ENCODE data around the gene NOL3.
"Not testable (repeated sequence)": the region's sequence is repeated elsewhere in the genome, so short reads cannot be mapped to it uniquely, and the experiment has no call there.

Gene NOL3

GRCh38 chr16:67170168-67170948 lies at the start of gene NOL3:
Gene NOL3 (plus strand): TSS chr16:67170538.
- peak; percentile 83 for DNase-seq

GRCh38 chr16:67122799-67123198 lies 47.5 kb upstream of the NOL3 start:
- DNase-seq = not testable (repeated sequence)

- no peak for DNase-seq
Measured at GRCh38 chr16:67128417-67128816, 41.9 kb upstream of the NOL3 start.

GRCh38 chr16:67128887-67129286 lies 41.5 kb upstream of the NOL3 start:
- DNase-seq = no peak

GRCh38 chr16:67129422-67129821 lies 40.9 kb upstream of the NOL3 start:
- DNase-seq = no peak

GRCh38 chr16:67137605-67138004 lies 32.7 kb upstream of the NOL3 start:
- no peak for DNase-seq

GRCh38 chr16:67141391-67141790 lies 28.9 kb upstream of the NOL3 start:
- no peak for DNase-seq

DNA sequence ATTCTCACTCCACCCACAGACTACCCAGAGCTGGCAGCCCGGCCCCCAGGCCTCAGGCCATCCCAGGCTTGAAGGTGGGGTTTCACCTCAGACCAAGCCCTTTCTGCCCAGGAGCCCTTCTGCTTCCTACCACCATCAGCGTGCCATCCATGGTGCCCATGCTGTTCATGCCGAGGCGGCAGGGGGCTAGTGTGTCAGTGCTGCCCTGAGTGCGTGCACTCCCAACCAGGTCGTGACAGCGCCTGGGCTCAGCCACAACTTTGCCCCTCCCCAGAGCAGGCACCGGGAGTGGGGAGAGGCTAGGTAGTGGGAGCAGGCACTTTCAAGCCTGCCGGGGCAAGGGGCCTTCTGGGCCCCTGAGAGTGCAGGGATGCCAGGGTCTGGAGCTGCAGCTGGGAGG lies 28.0 kb upstream of the NOL3 start:
- no peak for DNase-seq

GRCh38 chr16:67144943-67145342 lies 25.4 kb upstream of the NOL3 start:
- no peak for DNase-seq

GRCh38 chr16:67145746-67146145 lies 24.6 kb upstream of the NOL3 start:
- DNase-seq = no peak

GRCh38 chr16:67146523-67147357 lies 23.6 kb upstream of the NOL3 start:
- peak; percentile 23 for DNase-seq

DNA sequence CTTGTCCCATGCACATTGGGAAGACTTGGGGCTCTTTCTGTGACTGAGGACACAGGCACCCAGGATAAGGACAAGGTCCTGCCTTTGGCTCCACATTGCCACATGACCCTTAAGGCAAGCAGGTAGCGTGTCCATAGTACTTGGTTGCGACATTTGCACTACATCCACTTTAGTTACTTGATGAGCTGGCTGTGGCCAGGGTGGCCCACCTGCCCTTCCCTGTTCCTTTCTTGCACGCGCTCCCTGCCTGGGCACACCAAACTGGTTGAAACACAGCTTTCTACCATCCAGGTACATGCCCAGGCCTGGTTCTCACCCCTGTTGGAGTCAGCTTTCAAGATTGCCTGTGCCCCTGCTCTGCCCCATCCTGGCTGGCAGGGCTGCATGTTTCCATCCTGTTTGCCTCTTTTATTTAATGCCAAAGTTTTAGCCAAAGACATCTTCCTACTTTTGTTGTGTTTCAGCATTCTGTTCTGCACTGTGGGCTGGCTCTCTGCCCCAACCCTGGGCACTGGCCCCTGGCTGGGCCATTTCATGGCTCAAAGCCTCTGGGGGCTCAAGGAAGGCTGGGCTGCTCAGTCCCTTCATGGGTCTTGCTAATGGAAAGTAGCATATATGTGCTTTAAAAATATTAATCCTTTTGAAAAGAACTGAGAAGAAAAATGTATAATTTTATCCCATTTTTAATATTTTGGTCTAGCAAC lies 22.7 kb upstream of the NOL3 start:
- DNase-seq = no peak

DNA sequence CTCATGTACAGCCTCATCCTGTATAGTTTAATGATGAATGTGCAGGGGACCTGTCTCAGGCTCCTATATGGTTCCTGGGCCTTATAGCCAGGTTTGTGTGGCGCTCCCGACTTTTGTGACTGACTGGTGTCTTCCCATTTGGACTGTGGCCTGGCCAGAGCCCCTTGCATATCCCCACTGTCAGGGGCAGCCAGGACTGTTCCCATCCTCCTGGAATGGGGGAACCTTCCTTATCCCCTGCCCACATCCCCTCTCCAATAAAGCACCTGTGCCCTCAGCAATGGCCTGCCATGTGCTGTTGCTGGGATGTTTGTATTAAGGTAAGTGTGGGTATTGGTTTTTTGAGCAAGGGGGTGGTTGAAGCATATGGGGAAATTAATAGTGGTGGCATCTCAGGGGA lies 22.1 kb upstream of the NOL3 start:
- DNase-seq = no peak

DNA sequence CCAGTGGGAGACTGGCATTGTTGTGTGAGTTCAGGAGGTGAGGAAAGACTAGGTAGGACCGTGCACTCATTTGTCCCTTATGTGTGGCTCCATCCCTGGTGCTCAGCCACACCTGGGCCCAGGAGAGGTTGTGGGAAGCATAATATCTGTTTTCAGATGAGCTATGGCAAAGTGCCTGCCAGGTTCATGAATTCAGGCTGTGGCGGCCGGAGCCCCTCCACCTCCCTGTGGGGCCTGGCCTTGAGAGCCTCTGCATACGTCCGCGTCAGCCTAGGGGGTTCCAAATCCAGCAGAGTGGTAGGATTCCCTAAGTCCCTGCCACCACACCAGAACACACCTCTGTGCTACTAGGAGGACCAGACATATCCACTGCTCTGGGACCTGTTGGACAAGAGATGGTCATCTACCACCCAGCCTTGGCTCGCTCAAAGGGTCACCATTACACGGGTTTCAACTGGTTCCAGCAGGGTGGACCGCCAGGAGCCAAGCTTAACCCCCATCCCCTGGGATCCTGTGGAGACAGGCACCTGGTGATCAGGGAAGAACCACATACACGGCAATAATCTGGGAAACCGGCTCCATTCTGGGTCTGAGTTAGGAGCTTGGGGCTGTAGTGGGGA lies 21.6 kb upstream of the NOL3 start:
- DNase-seq = no peak

DNA sequence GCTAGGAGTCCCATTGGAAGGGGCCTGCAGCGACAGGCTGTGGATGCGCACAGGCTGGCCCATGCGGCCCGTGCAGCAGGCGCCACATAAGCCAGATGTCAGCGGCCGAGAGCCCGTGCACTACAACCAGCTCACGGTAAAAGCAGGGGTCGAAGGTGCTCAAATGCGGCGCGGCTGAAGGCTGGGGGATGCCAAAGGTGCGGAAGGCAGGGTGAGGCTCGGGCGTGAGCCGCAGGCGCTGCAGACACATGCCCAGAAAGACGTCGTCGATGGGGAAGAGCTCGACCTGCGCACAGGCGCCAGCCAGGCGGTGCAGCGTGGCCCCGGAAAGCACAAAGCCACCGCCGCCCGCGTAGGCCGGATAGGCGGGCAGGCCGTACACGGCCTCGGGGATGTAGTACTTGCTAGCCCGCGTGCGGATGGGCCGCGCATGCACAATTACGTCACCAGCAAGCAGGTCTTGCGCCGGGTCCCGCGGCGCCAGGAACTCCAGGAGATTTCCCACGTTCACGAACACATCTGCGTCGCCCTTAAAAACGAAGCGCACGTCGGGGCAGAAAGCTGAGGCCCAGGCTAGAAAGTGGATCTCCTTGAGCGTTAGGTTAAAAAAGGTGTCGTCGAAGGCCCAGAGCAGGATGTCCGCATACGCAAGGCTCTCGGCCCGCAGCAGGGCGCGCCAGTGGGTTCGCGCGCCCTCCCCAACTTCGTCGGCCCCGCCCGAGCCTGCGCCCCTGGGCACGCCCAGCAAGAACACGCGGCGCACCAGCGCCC lies 20.9 kb upstream of the NOL3 start:
- DNase-seq = no peak

DNA sequence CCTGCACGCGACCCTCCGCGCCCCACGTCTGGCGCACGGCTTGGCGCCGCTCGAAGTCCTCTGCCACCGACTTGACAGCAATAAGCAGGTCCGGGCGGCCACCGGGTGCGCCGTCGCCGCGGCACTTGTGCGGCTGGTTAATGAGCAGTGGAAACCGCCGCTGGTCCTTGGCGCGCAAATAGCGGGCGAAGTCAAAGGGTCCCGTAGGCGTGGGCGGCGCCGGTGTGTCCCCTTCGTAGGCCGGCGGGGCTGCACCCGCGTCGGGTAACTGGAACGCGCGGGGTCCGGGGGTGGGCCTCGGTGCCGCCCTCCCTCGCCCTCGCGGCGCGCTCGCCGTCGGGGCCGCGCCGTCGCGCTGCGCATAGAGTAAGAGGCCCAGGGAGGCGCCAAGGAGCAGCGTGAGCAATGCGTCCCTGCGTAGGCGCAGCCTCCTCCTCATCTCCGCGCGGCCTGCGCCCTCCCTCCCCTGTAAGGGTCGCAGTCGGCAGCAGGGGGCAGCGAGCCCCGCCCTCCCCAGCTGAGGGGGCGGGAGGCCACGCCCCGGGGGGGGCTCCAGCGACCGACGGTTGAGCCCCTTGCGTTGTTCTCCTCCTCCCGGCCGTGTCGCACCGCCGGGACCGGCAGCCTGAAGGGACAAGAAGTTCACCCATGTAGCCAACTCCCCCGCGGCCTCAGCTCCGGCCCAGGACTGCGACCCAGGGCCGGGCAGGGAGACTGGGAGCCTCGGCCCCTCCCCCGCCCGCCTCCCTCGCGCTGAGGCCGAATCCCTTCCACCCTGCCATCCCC lies 20.1 kb upstream of the NOL3 start:
- peak; percentile 46 for DNase-seq

GRCh38 chr16:67150833-67151396 lies 19.4 kb upstream of the NOL3 start, which contains the start of gene B3GNT9:
Gene B3GNT9 (minus strand): TSS chr16:67150998. CDS start chr16:67150485, 513 bp downstream.
- peak; percentile 80 for DNase-seq

- DNase-seq = no peak
Measured at GRCh38 chr16:67151431-67152097, 18.8 kb upstream of the NOL3 start.

- no peak for DNase-seq
Measured at GRCh38 chr16:67154578-67155294, 15.6 kb upstream of the NOL3 start.

Data from HCEC 1CT (cell line).